T-helper 9 cell (primary cell): ENCODE results near the gene ADAP1.
"Not testable (repeated sequence)": the region's sequence is repeated elsewhere in the genome, so short reads cannot be mapped to it uniquely, and the experiment has no call there.

ENCODE experiments used
- DNase-seq: peaks from one replicate; pipeline ENCODE4 v3.0.0-alpha.2; 2020
- total RNA-seq, 2 donors: gene quantifications; one replicate each; lab custom pipeline; 2026; lab: John Stamatoyannopoulos, UW

Gene ADAP1, protein sequence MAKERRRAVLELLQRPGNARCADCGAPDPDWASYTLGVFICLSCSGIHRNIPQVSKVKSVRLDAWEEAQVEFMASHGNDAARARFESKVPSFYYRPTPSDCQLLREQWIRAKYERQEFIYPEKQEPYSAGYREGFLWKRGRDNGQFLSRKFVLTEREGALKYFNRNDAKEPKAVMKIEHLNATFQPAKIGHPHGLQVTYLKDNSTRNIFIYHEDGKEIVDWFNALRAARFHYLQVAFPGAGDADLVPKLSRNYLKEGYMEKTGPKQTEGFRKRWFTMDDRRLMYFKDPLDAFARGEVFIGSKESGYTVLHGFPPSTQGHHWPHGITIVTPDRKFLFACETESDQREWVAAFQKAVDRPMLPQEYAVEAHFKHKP
- total RNA-seq = 5.2 to 5.6 reads per million in 2 donors

DNA sequence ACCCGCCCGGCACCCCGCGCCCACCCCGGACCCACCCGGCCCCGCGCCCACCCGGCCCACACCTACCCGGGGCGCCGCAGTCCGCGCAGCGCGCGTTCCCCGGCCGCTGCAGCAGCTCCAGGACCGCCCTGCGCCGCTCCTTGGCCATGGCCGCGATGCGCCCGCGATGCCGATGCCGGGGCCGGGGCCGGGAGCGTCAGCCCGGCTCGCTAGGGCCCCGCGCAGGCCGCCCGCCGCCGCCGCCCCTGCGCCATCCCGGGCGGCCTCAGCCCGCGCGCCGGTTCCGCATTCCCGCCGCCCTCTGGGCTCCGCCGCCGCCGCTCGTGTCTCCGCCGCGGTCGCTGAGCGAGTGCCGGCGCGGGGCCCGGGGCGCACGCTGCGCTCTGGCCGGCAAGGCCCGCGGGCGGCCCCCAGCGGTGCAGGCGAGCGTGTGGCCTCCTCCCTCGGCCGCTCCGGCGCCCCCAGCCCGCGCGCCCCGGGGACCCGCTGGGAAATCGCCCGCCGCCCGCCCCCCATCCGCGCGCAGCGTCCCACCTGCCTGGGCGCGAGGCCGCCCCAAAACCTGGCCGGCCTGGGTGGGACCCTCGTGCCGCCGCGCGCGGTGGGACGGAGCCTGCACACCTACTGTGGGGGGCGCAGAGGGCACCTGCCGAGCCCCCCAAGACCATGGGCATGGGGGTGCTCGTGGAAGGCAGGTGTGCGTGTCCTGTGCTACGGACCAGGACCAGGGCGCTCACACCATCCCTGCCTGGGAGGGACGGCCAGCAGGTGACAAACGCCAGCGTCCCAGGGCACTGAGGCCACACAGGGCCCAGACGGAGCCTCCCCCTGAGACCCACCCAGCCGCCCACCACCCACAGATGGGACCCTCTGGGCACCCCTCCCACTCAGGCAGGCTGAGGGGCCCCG lies at the start of gene ADAP1:
ADAP1 (minus strand) TSS at position 351 of the 909 bp plus-strand sequence; CDS start at position 148, 203 bp downstream.
- peak; percentile 32 for DNase-seq

DNA sequence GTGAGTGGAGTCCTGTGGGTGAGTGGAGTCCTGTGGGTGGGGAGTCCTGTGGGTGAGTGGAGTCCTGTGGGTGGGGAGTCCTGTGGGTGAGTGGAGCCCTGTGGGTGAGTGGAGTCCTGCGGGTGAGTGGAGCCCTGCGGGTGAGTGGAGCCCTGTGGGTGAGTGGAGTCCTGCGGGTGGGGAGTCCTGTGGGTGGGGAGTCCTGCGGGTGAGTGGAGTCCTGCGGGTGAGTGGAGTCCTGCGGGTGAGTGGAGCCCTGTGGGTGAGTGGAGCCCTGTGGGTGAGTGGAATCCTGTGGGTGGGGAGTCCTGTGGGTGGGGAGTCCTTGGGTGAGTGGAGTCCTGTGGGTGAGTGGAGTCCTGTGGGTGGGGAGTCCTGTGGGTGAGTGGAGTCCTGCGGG lies 48.0 kb upstream of the ADAP1 start:
- not testable (repeated sequence) for DNase-seq

DNA sequence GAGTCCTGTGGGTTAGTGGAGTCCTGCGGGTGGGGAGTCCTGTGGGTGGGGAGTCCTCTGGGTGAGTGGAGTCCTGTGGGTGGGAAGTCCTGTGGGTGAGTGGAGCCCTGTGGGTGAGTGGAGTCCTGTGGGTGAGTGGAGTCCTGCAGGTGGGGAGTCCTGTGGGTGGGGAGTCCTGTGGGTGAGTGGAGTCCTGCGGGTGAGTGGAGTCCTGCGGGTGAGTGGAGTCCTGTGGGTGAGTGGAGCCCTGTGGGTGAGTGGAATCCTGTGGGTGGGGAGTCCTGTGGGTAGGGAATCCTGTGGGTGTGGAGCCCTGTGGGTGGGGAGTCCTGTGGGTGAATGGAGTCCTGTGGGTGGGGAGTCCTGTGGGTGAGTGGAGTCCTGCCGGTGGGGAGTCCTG lies 47.5 kb upstream of the ADAP1 start:
- DNase-seq = not testable (repeated sequence)

DNA sequence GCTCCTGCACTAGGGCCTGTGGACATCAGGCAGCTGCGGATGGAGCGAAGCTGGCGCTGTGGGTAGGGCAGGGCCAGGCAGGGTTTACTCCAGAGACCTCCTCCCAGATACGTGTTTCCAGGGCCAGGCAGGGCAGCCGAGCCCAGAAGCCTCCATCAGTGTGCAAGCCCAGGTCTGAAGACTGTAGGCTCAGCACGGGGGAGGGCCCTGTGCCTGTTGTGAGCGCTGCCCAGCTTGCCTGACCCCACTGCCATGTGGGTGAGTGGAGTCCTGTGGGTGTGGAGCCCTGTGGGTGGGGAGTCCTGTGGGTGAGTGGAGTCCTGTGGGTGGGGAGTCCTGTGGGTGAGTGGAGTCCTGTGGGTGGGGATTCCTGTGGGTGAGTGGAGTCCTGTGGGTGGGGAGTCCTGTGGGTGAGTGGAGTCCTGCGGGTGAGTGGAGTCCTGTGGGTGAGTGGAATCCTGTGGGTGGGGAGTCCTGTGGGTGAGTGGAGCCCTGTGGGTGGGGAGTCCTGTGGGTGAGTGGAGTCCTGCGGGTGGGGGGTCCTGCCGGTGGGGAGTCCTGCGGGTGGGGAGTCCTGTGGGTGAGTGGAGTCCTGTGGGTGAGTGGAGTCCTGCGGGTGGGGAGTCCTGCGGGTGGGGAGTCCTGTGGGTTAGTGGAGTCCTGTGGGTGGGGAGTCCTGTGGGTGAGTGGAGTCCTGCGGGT lies 46.7 kb upstream of the ADAP1 start:
- DNase-seq = not testable (repeated sequence)

DNA sequence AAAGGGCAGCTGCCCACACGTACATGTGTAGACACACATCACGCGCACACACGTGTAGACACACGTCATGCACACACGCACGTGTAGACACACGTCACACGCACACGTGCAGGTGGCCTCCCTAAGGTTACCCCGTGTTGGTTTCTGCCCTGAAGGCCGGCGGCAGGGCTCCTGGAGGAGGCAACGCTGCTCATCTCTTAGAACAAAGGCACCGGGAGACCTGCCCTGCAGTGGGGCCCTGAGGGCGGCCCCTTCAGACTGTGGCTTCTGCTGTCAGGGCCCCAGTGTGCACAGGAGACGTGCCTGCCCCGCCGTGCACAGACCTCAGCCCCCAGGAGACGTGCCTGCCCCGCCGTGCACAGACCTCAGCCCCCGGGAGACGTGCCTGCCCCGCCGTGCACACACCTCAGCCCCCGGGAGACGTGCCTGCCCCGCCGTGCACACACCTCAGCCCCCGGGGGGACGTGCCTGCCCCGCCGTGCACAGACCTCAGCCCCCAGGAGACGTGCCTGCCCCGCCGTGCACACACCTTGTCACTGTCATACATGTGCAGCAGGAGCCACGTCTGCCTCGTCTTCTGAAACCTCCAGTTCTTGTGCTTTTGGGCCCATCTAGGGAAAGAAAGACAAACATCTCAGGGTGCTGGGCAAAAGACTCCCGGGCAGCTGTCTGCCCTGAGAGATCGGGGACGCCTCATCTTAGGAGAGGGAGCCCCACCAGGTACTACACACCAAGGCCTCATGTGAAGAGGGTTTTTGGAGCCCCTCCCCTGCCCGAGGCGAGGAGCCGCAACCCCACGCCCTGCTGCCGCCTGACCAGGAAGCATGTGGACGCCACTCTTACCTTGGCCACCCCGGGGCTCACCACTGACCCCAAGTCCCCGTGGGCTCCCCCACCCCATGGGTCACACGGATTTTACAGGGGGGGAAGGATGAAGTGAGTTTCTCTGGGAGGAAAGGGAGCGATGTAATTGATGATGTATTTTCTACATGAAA lies 45.8 kb upstream of the ADAP1 start:
- no peak for DNase-seq

DNA sequence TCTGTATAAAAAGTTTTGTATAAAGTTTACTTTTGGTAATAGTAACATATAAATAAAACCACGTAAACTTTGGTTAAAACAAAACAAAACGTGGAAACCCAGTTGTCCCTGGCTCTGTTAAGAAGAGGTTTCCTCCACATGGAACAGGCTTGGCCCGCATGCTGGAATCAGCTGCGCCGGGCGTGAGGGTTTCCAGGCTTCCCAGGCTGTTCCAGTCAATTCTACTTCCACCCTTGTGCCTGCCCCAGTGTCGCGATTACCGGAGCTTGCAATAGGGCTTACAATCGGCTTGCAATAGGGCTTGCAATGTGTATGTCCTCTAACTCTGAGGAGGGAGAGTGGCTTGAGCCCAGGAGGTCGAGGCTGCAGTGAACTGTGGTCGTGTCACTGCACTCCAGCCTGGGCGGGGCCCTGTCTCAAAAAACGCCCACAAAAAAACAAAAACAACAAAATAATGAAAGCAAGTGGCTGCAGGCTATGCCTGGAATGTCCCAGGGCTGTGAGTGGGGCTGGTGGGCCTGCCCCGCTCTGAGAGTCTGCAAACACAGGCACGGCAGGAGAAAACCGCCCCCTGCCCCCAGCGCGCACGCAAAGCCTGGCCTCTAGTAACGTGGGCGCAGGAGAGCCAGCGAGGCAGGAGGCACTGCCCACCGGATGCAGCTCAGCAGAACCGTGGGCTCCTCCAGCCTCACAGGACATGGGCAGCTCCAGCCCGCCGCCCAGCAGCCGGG lies 44.8 kb upstream of the ADAP1 start:
- no peak for DNase-seq

DNA sequence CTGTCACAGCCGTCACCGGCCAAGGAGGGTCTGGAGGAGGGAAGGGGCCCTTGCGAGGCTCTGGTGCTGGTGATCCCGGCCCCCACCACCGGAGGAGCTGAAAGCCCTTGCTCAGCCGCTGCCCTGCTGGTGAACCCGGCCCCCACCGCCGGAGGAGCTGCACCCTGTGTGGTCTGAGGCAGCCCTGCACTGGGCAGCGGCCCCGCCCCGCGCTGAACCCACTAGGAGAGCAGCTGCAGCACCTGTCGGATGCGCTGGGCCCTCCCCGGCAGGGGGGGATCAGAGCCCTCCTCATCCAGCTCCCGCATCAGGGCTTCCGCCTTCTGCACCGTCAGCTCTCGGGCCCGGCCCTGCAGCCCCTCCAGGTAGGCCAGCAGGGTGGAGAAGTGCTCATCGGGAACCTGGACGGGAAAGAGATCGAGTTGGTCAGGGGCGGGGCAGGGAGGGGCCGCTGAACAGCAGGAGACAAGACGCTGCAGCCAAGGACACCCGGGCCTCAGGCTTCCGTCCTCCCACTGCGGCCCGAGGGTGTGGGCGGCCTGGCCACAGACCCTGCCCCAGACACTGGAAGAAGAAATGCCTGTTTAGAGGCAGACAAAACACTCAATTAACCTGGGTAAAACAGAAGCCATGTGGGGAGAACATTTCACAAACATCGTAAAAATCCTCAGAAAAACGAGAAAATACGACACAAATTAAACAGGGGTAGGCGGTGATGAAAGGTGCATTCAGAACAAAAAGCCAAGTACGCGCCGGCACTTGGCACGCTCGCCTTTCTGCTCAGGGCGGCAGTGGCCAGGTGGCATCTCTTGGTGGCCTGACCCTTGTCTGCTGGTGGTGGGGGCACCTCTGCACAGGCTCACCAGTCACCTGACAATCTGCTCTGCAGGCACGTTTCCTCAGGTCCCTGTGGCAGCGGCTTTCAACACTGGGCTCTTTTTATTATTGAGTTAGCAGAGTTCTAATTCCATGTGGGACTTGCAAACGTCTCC lies 43.2 kb upstream of the ADAP1 start:
- no peak for DNase-seq

DNA sequence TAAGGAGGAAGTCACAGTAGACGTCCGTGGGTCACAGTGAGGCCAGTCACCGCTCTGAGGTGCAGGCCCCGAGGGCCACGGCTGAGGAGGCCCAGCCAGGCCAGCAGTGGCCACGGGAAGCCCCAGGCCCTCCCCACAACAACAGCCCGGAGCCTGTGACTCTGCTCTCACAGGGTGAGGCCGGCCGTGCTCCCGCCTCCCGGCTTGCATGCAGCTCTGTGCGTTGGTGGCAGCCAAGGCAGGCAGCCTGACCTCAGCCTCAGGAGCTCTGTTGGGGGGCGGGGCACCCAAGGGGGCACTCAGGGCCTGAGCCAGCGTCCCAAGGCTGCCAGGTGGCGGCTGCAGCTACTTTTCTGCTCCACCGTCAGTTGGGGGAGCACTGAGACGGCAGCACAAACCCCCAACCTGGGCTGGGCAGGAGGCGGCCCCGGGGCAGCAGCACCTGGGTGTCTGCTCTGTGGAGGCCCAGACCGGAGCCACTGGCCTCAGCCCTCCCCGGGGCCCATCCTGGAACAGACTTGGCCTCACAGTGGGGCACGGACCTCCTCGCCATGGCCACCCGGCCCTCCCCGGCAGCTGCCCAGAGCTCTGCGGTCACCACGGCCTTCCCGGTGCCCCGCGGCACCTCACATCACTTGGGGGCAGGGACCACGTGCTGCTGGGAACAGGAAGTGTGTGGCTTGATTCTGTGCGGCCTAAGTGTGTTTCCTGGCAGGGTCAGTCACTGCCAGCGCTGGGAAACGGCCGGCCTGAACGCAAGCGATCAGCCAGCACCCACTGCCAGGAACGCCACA lies 41.8 kb upstream of the ADAP1 start:
- no peak for DNase-seq

DNA sequence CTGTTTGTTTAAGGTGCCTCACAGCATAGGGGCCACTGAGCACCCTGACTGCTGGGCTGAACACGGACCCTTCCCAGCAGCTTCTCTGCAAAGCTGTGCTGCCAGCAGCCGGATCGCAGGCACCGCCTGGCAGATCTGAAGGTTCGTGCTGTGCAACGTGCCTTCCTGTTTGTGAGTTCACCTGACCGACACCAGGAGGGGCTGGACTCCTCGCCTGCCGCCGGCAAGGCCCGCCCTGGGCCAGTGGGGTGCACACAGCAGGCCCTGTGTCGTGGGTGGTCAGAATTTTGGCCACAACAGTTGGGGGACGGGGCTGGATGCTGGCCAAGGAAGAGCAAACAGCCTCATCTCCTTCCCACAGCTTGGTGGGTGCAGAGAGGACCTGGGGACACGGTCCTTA lies 41.1 kb upstream of the ADAP1 start:
- DNase-seq = no peak

DNA sequence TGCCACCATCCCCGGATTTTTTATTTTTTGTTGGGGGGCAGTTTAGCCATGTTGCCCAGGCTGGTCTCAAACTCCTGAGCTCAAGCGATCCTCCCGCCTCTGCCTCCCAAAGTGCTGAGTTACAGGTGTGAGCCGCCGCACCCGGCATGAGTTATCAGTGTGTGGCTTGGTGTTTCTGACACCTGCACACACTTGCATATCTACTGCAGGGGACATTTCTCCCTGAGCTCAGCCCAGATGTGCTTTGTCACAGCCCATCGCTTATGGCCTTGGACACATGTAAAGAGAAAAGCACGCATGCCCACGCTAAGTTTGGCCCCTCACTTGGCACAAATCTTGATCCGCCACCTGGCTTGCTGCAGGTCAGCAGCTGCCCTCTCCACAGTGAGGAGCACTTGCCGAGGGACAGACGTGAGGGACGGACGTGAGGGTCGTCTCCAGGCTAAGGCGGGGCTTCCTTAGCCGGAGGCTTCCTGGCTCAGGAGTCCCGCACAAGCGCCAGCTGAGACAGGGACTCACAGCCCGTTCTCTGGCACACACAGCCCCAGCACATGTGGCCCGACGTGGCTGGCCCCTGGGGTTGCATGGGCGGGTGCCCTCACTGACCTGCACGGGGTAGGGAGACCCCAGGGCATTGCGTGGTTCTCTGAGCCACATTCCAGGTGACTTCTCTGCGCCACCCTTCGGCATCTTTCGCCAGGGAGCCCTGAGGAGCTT lies 40.3 kb upstream of the ADAP1 start:
- DNase-seq = no peak

DNA sequence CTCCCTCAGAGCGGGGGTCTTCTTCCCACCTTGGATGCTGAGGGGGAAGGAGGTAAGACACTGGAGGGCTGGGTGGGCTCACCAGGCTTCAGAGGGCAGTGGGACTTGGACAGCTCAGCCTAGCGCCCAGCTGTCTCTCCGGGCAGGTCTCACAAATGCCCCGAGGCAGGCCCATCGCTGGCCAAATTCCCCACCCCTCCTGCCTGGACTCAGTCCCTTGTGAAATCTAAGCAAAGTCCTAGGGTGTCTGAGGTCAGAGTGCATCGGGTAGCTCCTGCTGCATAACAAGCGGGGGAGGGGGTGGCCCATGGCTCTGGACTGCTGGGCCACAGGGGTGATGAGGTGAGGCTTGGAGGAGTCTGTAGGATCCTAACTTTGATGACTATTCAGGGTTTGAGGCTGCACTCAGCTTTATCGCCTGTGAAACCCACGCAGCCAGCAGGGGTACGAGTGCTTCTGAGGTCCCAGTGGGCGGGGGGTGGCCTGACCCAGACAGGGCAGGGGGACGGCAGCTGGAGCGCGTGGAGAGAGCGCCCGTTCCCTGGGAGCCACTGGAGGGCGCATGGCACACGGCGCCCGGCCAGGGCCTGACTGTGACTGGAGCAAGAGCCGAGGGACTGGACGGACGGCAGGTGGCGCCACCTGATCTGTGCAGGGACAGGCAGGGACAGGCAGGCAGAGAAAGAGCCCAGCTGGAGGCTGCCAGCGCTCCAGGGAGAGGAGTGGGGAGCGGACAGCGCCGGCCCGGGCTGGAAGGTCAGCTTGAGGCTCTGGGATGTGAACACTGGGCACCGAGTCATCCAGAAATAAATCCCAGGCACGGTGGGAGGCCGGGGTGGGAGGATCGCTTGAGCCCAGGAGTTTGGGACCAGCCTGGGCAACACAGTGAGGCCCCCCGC lies 38.5 kb upstream of the ADAP1 start:
- DNase-seq = peak; percentile 97

DNA sequence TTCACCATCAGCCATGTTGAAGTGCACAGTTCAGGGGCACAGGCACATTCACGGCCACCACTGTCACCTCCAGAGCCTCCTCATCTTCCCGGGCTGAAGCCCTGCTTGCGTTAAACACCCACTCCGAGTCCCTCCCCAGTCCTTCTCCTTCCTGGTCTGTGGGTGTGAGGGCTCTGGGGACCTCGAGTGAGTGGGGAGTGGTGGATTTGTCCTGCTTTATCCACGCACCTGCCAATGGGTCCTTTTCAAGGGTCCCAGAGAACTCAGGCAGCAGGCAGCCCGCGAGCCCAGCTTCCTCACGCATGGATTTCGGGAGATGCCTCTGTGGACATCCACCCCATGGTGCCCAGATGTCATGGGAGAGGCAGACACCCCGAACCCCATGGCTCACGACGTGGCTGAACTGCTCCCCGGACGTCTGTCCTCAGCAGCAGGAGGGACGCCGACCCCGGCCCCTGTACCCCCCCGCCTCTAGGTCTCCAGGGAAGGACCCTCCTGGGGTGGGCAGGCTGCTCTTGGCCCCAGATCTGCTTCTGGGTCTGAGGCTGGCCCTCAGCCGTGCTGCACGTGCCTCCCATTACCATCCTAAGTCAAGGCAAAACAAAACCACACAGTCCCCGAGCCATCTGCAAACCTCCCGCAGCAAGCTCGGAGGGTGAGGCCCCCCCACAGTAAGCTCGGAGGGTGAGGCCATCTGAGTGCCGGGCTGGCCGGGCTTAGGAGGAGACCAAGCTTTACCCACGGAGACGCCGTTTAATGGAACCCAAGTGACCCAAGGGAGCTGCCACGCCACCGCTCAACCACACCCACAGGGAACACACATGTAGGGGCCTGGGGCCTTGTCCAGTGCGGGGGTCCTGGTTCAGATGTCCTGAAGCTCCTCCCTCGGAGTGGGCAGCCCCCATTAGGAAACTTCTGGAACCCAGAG lies 37.5 kb upstream of the ADAP1 start:
- DNase-seq = no peak

DNA sequence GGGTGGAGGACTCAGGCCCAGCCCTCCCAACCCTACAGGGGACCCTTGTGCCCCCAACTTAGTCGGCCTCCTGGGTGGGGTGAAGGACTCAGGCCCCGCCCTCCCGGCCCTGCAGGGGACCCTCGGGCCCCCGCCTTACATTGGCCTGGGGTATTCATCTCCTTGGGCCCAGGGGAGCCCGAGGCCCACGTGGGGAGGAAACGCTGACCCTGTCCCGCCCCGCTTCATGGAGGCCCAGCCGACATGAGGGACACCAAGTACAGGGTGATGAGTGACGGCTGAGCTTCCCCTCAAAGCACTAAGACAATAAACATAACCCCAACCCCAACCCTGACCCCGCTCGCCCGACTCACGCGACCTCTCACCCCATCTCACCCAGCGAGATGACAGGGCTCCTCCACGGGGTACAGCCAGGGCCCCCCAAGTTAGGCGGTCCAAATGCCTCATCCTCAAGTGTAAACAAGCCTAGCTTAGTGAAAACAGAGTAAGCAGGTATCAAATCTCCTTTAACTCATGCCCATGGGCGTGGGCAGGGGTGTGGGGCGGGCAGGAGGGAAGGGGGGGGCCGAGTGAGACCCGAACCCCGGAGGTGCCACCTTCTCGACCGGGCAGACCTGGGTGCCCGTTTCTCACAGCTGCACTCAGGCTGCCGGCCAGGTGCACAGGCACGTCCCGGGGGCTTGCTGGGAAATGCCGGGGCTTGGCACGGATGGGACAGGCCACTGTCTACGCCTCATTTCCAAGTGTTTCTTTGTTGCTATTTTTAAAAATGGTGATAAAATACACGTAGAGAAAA lies 36.7 kb upstream of the ADAP1 start:
- no peak for DNase-seq

DNA sequence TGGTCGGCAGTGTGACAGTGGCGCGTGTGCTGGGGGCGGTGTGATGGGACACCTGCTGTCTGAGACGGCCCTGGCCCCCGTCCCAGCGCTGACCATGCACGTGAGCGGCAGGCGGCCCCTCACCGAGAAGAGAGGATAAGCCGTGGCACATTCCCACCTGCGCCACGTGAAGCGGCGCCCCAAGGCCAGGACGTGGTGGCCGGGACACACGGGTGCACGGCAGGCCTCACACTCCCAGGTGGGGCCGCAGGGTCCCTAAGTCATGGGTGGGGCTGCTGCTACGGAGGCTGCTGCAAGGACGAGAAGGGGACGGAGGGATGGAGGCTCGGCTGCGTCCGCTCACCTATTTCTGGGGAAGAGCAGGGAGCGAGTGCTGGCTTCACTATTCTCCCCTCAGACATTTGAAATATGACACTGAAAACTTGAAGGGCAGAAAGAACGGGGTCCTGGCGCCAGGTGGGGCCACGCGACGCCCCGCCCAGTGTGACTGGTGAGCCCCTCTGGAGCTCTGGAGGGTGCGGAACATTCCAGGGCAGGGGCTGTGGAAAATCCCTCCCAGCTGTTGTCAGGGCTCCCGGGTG lies 36.0 kb upstream of the ADAP1 start:
- no peak for DNase-seq
